GOT3 (cell line): ENCODE data around the gene CSNK2A1.
"Not testable (repeated sequence)": the region's sequence is repeated elsewhere in the genome, so short reads cannot be mapped to it uniquely, and the experiment has no call there.

Source experiments
- DNase-seq: peaks from one replicate; lab custom pipeline; 2025; ENCODE audit warnings: mixed read lengths; lab: John Stamatoyannopoulos, UW

CSNK2A1 gene

GRCh38 chr20:454951-455350, 88.6 kb downstream of the CSNK2A1 start:
- DNase-seq, result no peak

GRCh38 chr20:452021-452420, 91.6 kb downstream of the CSNK2A1 start:
- DNase-seq, result not testable (repeated sequence)

GRCh38 chr20:445514-446336, 97.9 kb downstream of the CSNK2A1 start:
- DNase-seq, result no peak

GRCh38 chr20:444862-445426, 98.6 kb downstream of the CSNK2A1 start:
- no peak for DNase-seq

GRCh38 chr20:444117-444516, 99.5 kb downstream of the CSNK2A1 start:
- DNase-seq, result no peak

- DNase-seq, result no peak
Measured at GRCh38 chr20:443223-443775, 100.3 kb downstream of the CSNK2A1 start.

GRCh38 chr20:440636-441035, 103.0 kb downstream of the CSNK2A1 start:
- DNase-seq, result no peak

- no peak for DNase-seq
Measured at GRCh38 chr20:440148-440547, 103.4 kb downstream of the CSNK2A1 start.

GRCh38 chr20:438571-439469, 104.8 kb downstream of the CSNK2A1 start:
- no peak for DNase-seq

GRCh38 chr20:437787-438486, 105.7 kb downstream of the CSNK2A1 start:
- DNase-seq, result no peak

- DNase-seq, result no peak
Measured at GRCh38 chr20:436476-436875, 107.1 kb downstream of the CSNK2A1 start.

- no peak for DNase-seq
Measured at GRCh38 chr20:435558-435957, 108.0 kb downstream of the CSNK2A1 start.

GRCh38 chr20:434661-435419, 108.8 kb downstream of the CSNK2A1 start:
- no peak for DNase-seq

- no peak for DNase-seq
Measured at GRCh38 chr20:434221-434620, 109.4 kb downstream of the CSNK2A1 start.

GRCh38 chr20:433300-433975, 110.2 kb downstream of the CSNK2A1 start:
- no peak for DNase-seq

GRCh38 chr20:432677-433299, 110.8 kb downstream of the CSNK2A1 start:
- no peak for DNase-seq

- no peak for DNase-seq
Measured at GRCh38 chr20:432208-432607, 111.4 kb downstream of the CSNK2A1 start.

GRCh38 chr20:431012-431904, 112.3 kb downstream of the CSNK2A1 start:
- DNase-seq, result no peak
